ENCODE results near the gene PPARA.

- TF ChIP-seq, protein P1, sequence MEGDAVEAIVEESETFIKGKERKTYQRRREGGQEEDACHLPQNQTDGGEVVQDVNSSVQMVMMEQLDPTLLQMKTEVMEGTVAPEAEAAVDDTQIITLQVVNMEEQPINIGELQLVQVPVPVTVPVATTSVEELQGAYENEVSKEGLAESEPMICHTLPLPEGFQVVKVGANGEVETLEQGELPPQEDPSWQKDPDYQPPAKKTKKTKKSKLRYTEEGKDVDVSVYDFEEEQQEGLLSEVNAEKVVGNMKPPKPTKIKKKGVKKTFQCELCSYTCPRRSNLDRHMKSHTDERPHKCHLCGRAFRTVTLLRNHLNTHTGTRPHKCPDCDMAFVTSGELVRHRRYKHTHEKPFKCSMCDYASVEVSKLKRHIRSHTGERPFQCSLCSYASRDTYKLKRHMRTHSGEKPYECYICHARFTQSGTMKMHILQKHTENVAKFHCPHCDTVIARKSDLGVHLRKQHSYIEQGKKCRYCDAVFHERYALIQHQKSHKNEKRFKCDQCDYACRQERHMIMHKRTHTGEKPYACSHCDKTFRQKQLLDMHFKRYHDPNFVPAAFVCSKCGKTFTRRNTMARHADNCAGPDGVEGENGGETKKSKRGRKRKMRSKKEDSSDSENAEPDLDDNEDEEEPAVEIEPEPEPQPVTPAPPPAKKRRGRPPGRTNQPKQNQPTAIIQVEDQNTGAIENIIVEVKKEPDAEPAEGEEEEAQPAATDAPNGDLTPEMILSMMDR (IDR thresholded peaks at IDR 0.05; ENCODE audit: poor library complexity, severe bottlenecking), result no peak
- TF ChIP-seq POLR2AphosphoS5 (IDR thresholded peaks at IDR 0.05) (no peak), EZH2 (IDR thresholded peaks at IDR 0.05; ENCODE audit: borderline replicate concordance, insufficient read depth, low read length, poor library complexity, severe bottlenecking) (no peak), RAD21 (conservative IDR thresholded peaks at IDR 0.05) (no peak), EP300 (conservative IDR thresholded peaks at IDR 0.05; ENCODE audit: poor library complexity, severe bottlenecking) (no peak), REST (IDR thresholded peaks at IDR 0.05; ENCODE audit: borderline replicate concordance) (no peak), TAF1 (IDR thresholded peaks at IDR 0.05; ENCODE audit: low read depth) (no peak), SMC3 (conservative IDR thresholded peaks at IDR 0.05; ENCODE audit: poor library complexity) (no peak), MXI1 (conservative IDR thresholded peaks at IDR 0.05; ENCODE audit: poor library complexity, severe bottlenecking) (no peak)
Observed at GRCh38 chr22:46169628-46170027, 19.3 kb downstream of the PPARA start.
